ENCODE measurements around the gene GART. TPM values are rescaled to one million over a fixed set of nuclear protein-coding genes. Genes with fewer than 3 reads are reported as not detected.

Gene GART
- total and polyA plus RNA-seq, 10 of the 15 experiments (the other 5 are each of a cell fraction or from before 2014, with no cell fraction given) = 44.7 to 178 (median 106) TPM

- TF ChIP-seq, protein P1, sequence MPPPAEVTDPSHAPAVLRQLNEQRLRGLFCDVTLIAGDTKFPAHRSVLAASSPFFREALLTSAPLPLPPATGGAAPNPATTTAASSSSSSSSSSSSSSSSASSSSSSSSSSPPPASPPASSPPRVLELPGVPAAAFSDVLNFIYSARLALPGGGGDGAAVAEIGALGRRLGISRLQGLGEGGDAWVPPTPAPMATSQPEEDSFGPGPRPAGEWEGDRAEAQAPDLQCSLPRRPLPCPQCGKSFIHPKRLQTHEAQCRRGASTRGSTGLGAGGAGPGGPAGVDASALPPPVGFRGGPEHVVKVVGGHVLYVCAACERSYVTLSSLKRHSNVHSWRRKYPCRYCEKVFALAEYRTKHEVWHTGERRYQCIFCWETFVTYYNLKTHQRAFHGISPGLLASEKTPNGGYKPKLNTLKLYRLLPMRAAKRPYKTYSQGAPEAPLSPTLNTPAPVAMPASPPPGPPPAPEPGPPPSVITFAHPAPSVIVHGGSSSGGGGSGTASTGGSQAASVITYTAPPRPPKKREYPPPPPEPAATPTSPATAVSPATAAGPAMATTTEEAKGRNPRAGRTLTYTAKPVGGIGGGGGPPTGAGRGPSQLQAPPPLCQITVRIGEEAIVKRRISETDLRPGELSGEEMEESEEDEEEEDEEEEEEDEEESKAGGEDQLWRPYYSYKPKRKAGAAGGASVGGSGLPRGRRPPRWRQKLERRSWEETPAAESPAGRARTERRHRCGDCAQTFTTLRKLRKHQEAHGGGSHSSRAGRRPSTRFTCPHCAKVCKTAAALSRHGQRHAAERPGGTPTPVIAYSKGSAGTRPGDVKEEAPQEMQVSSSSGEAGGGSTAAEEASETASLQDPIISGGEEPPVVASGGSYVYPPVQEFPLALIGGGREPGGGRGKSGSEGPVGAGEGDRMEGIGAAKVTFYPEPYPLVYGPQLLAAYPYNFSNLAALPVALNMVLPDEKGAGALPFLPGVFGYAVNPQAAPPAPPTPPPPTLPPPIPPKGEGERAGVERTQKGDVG (CRISPR knock-in tag; IDR thresholded peaks at IDR 0.05) = no peak
- TF ChIP-seq, protein P2, sequence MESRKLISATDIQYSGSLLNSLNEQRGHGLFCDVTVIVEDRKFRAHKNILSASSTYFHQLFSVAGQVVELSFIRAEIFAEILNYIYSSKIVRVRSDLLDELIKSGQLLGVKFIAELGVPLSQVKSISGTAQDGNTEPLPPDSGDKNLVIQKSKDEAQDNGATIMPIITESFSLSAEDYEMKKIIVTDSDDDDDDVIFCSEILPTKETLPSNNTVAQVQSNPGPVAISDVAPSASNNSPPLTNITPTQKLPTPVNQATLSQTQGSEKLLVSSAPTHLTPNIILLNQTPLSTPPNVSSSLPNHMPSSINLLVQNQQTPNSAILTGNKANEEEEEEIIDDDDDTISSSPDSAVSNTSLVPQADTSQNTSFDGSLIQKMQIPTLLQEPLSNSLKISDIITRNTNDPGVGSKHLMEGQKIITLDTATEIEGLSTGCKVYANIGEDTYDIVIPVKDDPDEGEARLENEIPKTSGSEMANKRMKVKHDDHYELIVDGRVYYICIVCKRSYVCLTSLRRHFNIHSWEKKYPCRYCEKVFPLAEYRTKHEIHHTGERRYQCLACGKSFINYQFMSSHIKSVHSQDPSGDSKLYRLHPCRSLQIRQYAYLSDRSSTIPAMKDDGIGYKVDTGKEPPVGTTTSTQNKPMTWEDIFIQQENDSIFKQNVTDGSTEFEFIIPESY (IDR thresholded peaks at IDR 0.05) = no peak
- TF ChIP-seq EED (IDR thresholded peaks at IDR 0.05; ENCODE audit: low read depth) (no peak), NBN (IDR thresholded peaks at IDR 0.05) (no peak), CBX5 (IDR thresholded peaks at IDR 0.05; ENCODE audit: low read depth) (peak; percentile 84; the same call in 1 of the 2 replicates), SPI1 (IDR thresholded peaks at IDR 0.05; ENCODE audit: borderline replicate concordance, insufficient read depth, low read depth, low read length) (no peak), SP1 (IDR thresholded peaks at IDR 0.05; ENCODE audit: low read depth, low read length) (peak; percentile 46), SUPT20H (IDR thresholded peaks at IDR 0.05; ENCODE audit: borderline replicate concordance, control insufficient read depth, low read depth, low read length) (no peak), HCFC1 (IDR thresholded peaks at IDR 0.05; ENCODE audit: low read length) (peak; percentile 47), DPF2 (IDR thresholded peaks at IDR 0.05) (peak; percentile 42), ZNF687 (IDR thresholded peaks at IDR 0.05) (peak; percentile 59; the same call in 1 of the 2 replicates), JUND (IDR thresholded peaks at IDR 0.05; ENCODE audit: low read depth, low read length) (no peak), TAF1 (IDR thresholded peaks at IDR 0.05; ENCODE audit: borderline replicate concordance, low read depth, low read length) (peak; percentile 76; the same call in 1 of the 2 replicates), POLR2AphosphoS5 (IDR thresholded peaks at IDR 0.05; ENCODE audit: low read length) (peak; percentile 85; the same call in 1 of the 2 replicates)
- TF ChIP-seq, protein P3, sequence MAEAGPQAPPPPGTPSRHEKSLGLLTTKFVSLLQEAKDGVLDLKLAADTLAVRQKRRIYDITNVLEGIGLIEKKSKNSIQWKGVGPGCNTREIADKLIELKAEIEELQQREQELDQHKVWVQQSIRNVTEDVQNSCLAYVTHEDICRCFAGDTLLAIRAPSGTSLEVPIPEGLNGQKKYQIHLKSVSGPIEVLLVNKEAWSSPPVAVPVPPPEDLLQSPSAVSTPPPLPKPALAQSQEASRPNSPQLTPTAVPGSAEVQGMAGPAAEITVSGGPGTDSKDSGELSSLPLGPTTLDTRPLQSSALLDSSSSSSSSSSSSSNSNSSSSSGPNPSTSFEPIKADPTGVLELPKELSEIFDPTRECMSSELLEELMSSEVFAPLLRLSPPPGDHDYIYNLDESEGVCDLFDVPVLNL (IDR thresholded peaks at IDR 0.05; ENCODE audit: low read depth, low read length) = no peak
- TF ChIP-seq, protein P4, sequence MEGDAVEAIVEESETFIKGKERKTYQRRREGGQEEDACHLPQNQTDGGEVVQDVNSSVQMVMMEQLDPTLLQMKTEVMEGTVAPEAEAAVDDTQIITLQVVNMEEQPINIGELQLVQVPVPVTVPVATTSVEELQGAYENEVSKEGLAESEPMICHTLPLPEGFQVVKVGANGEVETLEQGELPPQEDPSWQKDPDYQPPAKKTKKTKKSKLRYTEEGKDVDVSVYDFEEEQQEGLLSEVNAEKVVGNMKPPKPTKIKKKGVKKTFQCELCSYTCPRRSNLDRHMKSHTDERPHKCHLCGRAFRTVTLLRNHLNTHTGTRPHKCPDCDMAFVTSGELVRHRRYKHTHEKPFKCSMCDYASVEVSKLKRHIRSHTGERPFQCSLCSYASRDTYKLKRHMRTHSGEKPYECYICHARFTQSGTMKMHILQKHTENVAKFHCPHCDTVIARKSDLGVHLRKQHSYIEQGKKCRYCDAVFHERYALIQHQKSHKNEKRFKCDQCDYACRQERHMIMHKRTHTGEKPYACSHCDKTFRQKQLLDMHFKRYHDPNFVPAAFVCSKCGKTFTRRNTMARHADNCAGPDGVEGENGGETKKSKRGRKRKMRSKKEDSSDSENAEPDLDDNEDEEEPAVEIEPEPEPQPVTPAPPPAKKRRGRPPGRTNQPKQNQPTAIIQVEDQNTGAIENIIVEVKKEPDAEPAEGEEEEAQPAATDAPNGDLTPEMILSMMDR (IDR thresholded peaks at IDR 0.05 in 2 of 3, conservative IDR thresholded peaks at IDR 0.05 in 1 of 3; ENCODE audit: control insufficient read depth in 2 of 3, extremely low read depth in 1 of 3, insufficient read depth in 1 of 3, low read depth in 3 of 3, low read length in 3 of 3) = no peak
Measured at GRCh38 chr21:33541756-33542639, at the start of gene GART (continued).

All from GM12878 (cell line).